Retina (tissue), 1 donor: Measurements from ENCODE around the gene STRA6.
A peak's percentile ranks its signal among the peaks of the same experiment; 100 is the strongest.

Experiments used
- DNase-seq: peaks from one replicate; pipeline ENCODE4 v3.0.0-alpha.2; 2016

The STRA6 gene

DNA sequence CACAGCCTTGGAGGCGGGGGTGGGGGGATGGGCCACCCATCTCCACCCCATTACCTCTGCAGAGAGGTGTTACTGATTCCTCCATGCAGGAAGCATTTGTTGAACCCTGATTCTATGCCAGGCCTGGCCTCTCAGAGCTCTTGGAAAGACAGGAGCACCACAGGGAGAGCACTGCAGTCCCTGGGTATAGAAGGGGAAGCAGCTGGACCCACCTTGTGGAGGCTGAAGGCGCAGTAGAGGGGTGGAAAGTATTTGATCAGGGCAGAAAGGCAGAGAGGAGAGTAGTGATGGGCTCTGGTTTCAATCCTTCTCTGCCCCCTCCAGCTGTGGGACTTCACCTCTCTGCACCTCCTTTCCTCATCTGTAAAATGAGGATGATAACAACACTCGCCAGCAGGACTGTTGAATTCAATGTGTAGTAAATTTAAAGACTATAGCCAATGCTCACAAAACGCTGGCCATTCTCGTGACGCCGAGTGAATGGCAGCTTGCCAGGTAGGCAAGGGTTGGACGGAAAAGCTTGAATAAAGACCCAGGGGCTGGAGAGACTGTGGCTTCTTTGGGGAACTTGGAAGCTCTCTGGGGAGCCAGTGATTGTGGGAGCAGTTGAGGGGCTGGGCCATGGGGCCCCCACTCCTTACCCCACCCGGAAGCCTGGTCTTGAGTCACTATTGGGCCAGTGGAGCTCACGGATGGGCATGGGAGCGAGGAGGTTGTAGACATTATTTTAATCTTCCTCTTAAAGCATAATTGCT is 25.6 kb upstream of the STRA6 start:
- DNase-seq: peak; percentile 25

DNA sequence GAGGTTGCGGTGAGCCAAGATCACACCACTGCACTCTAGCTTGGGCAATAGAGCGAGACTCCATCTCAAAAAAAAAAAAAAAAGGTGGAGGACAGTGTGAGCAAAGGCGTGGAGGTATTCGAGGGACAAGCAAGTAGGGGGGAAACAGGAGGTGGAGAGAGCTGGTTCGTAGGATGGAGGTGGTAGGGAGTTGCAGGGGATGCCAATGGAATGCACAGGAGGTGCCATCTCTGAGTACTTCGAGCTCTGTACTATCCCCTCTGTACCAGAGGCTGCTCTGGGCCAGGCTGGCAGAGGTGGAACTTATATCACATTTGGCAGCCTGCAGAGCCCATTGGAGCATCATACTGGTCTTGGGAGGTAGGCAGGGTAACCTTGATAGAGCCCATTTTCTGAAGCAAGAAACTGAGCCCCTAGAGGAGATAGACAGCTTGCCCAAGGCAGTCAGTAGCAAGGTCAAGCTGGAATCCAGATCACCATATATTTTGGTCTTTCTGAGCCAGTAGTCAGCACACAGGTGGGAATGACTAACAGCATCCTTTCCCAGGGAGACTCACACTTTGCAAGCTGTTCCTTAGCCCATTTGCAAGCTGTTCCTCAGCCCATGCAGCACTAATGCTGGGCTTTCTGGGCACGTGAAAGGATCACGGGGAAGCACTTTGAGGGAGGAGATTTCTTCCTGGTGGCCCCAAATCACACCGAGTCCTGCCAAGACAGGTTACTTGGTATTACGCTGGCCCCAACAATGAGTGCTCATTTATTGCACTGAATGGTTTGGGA is 24.4 kb upstream of the STRA6 start:
- DNase-seq: no peak

DNA sequence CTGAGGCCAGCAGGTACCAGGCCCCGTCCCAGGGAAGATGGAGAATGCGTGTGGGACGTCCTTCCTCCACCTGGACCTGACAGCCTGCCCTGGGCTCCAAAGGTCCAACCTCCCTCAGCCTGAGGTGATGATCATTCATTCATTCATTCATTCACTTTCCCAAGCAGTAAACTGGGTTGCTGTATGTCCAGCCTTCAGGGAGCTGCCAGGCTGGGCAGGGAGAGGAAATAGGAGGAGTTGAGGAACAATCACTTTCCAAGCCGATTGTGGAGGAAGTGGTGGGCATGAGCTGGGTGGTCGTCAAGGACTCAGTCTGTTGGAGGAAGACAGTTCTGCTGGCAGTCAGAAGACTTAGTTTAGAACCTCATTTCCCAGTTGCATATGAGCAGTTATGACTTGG is 23.3 kb upstream of the STRA6 start:
- no peak for DNase-seq

DNA sequence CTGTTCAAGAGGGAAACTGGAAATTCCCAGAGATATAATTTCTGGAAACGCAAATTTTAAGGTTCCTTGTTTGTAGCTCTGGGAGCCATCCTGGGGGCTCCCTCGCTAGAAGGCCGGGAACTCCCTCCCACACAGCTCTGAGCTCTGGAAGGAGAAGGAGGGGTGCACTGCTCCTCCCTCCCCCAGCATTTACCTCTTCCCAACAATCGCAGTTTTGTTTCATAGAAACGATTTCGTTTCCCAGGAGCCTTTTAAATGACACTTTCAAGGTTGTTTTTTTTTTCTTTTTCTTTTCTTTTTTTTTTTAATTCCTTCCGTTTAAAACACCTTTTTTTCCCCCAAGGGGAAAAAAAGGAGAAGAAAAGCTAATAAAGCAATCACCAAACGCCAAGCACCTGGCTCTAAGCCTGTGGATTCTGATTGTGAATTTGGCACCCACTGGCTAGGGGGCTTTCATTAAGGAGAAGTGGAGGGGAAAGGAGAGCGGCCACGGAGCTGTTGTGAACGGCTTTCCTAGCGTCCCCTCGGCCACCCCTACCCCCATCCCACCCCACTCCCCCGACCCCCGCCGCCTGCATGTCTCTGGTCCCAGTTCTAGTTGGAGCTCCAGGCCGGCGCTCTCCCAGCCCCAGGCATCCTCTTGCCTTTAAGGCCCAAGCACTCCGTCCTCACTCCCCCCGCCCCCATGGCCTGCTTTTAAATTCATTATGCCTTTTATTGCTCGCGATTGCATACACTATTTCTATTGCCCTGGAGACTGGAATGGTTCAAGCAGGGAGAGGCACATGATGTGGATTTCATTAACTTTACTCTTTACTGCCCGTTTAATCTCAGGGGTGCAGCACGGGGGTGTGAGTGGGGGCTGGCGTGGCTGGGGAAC is 19.9 kb upstream of the STRA6 start:
- peak; percentile 28 for DNase-seq

DNA sequence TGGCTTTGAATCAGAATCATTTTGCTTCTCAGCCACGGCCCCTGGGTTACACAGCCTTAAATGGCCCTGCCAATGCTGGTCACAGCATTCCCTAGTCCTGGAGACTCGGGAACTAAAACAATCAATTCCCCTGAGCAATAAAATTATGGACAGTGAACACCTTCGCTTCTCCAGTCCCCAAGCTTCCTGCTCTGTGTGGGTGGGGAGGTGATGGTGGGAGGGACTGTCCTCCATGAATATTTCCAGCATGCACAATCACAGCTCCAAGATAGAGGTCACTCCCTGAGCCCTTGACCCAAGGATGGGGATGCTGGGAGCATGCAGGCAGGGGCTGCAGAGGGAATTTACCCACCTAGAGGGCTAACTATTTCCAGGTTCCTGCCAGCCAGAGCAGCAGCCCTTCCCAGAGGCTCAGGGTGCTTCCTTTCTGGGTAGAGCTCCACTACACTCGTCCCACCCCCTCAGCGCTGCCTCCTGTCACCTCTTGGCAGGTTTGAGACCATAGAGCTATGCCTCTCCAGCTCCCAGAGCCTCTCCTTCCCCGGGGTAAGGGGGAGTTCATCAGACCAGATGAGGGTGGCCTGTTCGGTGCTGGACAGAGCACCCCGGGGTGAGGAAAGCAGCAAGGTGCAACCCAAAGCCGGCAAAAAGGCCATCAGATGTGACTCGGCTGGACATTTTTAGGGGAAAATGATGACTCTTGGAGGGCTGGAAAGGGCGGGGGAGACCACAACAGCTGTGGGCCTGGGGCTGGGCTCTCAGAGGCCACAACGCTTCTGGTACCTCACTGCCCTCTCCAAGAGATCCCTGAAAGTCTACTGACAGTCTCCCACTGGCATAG is 19.0 kb upstream of the STRA6 start:
- peak; percentile 47 for DNase-seq

DNA sequence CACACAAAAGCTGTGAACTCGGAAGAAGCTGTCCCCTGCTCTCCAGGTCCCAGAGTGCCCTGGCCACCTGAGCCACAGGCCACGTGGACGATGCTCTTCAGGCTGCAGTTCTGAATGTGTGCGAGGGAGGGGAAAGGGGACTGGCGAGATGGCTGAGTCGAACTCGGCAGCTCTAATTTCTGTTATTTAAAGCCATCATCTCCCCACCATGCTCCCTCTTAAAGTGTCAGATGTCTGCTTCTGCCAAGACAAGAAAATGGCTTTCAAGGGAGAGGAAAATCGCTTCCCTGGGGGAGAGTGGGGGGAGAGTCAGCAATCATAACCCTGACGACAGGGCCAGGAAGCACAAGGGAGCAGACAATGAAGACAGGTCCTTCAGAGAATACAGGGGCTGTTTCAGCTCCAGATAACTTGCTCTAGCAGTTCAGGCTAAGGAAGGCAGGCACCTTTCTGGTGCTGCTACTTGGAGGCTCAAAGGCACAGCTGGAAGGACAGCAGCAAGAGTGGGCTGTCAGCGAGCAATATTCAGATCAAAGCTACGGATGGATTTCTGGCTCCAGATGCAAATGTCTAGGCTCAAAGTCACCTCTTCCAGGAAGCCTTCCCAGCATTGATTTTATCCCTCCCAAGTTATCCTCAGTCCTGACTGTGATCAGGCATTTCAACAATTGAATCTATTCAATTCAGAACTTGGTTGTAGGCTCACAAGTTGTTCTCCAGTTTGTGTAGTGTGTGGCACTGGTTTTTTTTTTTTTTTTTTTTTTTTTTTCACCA is 18.1 kb upstream of the STRA6 start:
- DNase-seq: peak; percentile 68

DNA sequence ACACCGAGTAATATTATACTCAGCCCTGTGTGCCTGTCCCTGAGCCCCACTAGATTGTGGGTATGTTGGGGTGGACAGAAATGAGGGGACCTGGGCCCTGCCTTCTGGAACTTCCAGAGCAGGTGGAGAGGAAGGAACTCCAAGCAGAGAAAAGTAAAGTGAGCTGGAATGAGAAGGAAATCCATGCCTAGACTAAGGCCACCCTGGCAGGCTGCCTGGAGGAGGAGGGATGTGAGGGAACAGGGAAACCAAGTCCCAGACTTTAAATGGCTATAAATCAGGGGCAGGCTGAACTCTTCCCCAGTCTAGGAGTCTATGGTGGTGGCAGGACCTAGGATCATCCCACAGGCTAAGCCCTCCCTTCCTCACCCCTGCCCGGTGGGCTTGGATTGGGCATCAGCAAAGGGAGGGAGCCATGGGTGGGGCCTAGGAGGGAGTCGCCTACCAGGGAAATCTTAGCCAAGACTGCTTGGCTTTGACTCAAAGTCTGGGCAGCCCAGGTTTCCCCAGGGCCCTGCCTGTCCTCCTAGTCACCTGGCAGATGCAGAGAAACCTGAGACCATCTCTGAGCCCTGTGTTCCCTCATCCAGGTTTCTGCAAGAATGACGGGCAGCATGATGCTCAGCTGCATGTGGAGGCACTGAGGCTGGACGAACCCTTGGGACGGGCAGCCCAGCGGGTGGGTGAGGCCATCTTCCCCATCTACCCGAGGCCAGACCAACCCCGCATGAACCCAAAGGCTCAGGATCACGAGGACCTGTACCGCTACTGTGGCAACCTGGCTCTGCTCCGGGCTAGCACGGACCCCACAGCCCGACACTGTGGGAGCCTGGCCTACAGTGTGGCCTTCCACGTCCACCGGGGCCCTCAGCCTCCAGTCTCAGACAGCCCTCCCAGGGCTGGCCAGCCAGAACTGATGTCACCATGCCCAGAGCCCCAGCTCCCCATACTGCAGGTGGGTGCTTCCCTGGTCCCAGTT is 15.6 kb upstream of the STRA6 start:
- no peak for DNase-seq

DNA sequence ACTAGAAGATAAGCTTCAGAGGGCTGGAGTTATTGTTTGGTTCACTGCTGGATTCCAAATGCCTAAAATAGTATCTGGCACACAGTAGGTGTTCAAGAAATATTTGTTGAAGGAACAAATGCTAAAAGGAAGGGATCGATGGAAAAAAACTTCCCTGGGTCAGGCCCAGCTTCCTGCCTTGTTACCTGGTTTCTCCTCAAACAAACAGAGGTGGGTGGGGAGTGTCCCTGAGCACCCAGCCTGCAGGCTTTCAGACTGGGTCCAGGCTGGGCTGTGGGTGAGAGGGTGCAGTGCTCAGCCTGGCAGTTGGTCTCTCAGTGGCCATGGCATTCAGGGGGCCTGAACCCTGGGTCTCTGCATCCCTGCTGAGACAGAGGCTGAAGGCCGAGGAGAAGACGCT is 14.4 kb upstream of the STRA6 start:
- no peak for DNase-seq

DNA sequence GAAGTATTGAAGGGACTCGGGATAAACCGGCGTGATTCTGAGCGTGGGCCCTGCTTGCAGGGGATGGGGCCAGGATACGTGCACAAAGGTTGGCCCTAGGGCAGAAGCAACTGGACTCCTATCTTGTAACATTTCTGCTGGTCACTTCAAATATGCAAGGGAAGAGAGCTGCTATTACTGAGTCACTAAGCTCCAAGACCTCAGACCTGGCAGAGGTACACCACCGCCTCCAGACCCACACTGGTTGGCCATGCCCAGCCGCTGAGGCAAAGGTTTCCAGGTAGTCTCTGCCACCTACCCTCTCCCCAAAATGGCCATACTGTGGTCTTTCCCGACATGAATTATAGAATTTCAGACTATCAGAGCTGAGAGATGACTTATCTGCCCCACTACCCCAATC is 13.4 kb upstream of the STRA6 start:
- DNase-seq: no peak

DNA sequence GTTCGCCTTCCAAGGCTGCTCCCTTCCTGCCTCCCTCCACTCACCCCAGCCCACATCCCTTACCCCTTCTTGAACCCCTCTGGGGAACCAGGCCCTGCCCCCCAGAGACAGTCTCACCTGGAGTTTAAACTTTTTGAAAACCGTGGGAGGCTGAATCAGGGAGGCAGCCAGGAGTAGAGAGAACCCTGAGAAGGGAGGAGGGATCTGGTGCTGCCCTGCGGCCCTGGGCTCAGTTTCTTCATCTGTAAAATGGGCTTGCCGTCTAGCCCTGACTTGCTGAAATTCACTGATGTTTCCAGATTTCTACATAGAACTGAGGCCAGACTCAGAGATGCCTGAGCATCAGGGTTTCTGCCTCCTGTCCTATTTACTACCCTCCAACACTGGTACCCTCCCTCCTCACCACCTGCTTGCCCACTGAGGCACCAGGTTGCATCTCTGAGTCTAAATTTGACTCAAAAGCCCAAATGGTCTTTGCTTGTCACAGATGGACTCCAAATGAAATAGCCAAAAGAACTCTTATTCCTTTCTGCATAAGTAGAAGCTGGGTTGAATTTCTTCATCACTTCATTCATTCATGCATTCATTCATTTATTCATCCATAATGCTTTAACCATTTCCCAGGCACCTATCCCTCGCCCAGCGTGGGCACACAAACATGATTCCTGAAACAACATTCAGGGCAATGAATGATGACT is 11.9 kb upstream of the STRA6 start:
- DNase-seq: no peak

DNA sequence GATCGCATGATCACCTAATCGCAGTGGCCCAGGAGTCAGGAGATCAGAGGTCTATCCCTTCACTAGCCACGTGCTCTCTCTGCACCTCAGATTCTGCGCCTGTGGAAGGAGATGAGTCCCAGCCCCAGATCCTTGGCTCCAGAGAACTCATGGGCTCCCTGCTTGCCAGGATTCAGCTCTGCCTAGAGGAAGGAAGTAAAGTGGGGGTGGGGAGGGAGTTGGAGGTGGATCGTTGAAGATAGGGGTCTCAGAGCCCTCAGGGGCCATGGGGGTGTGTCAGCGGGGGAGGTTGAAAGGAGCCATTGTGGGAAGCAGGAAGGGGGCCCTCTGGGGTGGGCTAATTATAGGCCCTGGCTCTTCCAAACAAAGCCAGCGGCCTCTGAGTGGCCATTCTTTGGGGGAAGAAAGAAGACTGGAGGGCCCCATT is 11.3 kb upstream of the STRA6 start:
- DNase-seq: peak; percentile 69

DNA sequence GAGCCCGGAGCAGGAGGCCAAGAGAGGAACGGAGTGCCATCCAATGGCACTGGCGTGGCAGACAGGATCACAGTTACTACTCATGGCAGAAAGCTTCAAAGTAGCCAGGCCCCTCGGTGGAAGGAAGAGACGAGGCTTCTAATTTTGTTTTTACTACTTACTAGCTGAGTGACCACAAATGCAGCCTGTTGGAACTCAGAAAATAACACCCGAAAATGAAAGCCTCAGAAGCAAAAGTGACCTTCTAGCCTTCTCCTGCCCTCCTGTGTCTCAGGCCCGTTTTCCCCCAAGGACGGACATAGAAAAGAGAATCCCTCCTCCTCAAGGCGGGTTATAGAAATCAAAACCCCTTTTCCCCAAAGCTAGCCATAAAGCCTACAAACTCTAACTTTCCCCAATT is 9.9 kb upstream of the STRA6 start:
- no peak for DNase-seq

DNA sequence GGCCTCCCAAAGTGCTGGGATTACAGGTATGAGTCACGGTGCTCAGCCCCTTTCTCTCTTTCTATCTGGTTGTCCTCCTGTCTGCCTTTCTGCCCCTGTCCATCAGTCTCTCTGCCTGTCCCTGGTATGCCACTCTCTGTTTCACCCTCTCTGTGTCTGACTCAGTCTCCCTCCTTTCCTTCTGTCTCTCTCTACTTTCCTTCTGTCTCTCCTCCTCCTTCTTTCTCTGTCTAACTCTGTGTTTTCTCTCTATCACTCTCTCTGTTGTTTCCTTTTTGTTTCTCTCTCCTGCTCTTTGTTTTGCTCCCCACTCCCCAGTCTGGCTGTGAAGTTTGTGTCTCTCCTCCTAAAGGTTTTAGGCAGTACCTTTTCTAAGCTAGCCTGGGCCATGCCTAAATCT is 9.1 kb upstream of the STRA6 start:
- no peak for DNase-seq

DNA sequence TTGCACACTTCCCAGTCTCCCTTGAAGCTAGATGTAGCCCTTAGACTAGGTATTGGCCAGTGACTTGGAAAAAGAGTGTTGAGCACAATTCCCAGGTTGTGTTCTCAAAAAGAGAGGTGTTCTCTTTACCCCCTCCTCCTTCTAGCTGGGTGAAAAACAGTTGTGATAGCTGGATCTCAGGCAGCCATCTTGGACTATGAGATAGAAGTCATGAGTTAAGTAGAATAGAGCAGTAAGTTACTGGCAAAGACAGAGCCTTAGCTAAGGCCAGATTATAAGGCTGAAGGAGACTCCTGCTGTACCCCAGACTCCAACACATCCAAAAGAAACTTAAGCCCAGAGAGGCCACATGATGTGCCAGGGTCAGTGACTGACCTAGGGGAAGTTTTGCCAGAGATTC is 8.1 kb upstream of the STRA6 start:
- DNase-seq: no peak

DNA sequence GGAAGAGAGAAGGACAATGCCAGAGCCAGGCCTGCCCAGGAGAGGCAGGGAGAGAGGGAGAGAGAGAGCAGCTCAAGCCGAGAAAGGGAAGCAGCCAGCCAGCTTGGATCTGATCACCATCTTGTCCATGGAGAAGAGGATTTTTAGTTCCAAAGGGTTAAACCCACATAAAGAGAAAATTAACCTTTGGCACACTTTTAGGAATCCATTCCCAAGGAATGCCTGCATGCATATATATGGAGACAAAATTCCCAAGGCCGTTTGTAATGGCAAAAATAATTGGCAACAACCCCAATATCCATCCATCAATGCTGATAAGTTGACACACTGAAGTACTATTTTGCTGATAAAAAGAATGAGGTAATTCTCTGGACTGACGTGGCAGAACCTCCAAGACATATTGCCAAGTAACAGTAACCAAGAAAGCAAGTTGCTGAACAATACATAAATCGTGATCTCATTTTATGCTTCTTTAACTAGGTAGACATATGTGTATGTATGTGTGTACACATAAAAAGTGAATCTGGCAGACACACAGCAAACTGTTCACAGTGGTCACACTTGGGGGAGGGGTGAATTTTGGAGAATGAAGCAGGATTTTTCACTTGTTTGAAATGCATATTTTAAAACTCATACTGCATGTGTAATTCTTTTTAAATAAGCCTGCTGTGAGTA is 7.5 kb upstream of the STRA6 start:
- DNase-seq: no peak

DNA sequence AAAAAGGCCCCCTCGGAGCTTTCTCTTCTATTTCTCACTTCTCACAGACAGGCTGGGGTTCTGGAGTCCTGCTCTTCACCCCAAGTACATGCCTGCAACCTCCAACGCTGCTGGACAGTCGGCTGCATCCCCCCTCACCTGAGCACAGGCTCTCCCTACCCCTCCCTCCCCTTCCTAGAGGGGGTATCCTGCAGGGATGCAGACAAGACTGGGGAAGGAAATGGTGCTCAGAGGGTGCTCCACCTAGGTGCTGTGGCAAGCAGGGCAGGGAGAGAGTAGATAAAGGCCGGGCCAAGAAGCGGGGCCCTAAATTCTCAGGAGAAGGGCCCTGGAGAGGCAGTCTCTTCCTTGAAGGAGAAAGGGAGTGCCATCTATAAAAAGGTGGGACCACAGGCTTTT is 7.0 kb upstream of the STRA6 start:
- no peak for DNase-seq

DNA sequence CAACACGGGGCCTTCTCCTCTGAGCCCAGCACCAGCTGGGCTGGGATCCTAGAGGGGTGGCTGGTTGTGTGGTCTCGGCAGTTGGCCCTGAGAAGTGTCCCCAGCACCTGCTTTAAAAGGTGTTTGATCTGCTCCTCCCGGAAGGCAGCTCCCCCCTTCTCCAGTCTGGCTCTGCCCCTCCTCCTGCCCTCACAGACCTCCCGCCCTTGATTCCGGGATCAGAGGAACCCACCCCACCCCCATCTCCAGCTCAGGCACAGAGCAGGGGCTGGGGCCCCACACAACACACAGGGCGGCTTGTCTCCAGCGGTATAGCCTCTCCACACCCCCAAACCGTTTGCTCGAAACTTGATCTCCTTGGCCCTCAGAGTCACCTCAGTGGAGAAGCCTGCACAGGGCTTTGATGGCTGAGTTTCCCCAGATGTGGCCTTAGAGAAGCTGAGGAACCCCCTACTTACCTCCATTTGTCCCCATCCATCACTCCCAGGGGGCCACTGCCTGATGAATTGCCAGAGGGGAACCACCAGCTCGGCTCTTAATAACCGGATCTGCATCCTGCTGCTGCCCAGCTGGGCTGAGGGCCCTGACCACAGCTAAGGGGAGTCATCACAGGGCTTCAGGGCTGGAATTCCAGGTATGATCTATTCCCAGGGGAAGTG is 6.4 kb upstream of the STRA6 start:
- peak; percentile 57 for DNase-seq

DNA sequence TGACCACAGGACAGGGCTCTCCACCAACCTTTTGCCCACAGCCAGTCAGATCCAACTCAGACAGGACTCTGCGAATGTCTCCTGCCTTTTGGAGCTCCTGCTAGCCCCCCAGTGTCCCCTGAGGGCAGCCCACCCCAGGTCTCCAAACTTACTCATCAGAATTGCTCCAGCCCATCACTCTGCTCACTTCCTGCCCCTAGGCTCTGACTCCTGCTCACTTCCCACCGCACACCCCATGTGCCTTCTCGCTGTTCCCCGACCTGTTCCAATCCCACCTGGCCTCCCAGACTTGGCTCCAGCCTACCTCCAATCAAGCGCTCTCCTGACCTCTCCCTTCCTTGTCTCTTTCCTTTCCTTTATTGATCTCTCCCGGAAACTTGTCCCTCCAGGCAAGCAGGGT is 5.9 kb upstream of the STRA6 start:
- no peak for DNase-seq
